ENCODE measurements around the gene ANKRD33B.
"Not testable (repeated sequence)": the region's sequence is repeated elsewhere in the genome, so short reads cannot be mapped to it uniquely, and the experiment has no call there.

The ANKRD33B gene

GRCh38 chr5:10559151-10559550 is 4.7 kb upstream of the ANKRD33B start:
- DNase-seq (ENCODE audit: low read depth): no peak

- no peak for DNase-seq (ENCODE audit: low read depth)
Measured at GRCh38 chr5:10559871-10560270, 4.0 kb upstream of the ANKRD33B start.

GRCh38 chr5:10562201-10563109 is 1.4 kb upstream of the ANKRD33B start:
- DNase-seq (ENCODE audit: low read depth): no peak

- DNase-seq (ENCODE audit: low read depth): no peak
Measured at GRCh38 chr5:10563110-10563944, 543 bp upstream of the ANKRD33B start.

- no peak for DNase-seq (ENCODE audit: low read depth)
Measured at GRCh38 chr5:10564838-10565784, 1.2 kb downstream of the ANKRD33B start.

- no peak for DNase-seq (ENCODE audit: low read depth)
Measured at GRCh38 chr5:10565785-10566542, 2.1 kb downstream of the ANKRD33B start.

GRCh38 chr5:10566543-10567068 is 2.7 kb downstream of the ANKRD33B start:
- DNase-seq (ENCODE audit: low read depth): no peak

GRCh38 chr5:10567121-10567591 is 3.3 kb downstream of the ANKRD33B start:
- no peak for DNase-seq (ENCODE audit: low read depth)

GRCh38 chr5:10567781-10568321 is 4.0 kb downstream of the ANKRD33B start:
- DNase-seq (ENCODE audit: low read depth): no peak

- DNase-seq (ENCODE audit: low read depth): not testable (repeated sequence)
Measured at GRCh38 chr5:10570540-10570939, 6.7 kb downstream of the ANKRD33B start.

GRCh38 chr5:10572451-10572850 is 8.6 kb downstream of the ANKRD33B start:
- no peak for DNase-seq (ENCODE audit: low read depth)

GRCh38 chr5:10573487-10574145 is 9.7 kb downstream of the ANKRD33B start:
- DNase-seq (ENCODE audit: low read depth): no peak

GRCh38 chr5:10574879-10575278 is 11.0 kb downstream of the ANKRD33B start:
- not testable (repeated sequence) for DNase-seq (ENCODE audit: low read depth)

GRCh38 chr5:10576121-10576789 is 12.4 kb downstream of the ANKRD33B start:
- no peak for DNase-seq (ENCODE audit: low read depth)

- DNase-seq (ENCODE audit: low read depth): no peak
Measured at GRCh38 chr5:10576790-10577189, 12.9 kb downstream of the ANKRD33B start.

GRCh38 chr5:10577371-10578292 is 13.8 kb downstream of the ANKRD33B start:
- no peak for DNase-seq (ENCODE audit: low read depth)

GRCh38 chr5:10578293-10578665 is 14.4 kb downstream of the ANKRD33B start:
- DNase-seq (ENCODE audit: low read depth): no peak

GRCh38 chr5:10578869-10579268 is 15.0 kb downstream of the ANKRD33B start:
- no peak for DNase-seq (ENCODE audit: low read depth)

All from stromal cell of bone marrow (primary cell).